HAP-1 (cell line): ENCODE data around the gene ABCC6.
"Not testable (repeated sequence)": the region's sequence is repeated elsewhere in the genome, so short reads cannot be mapped to it uniquely, and the experiment has no call there.

Experiments
- DNase-seq, 2 experiments: peaks; one replicate each; pipeline ENCODE4 v3.0.0-alpha.2; 2016 to 2020; ENCODE audit warnings: low spot score in 2 of 2
- H3K27me3 ChIP-seq: fragments of 250-450 bp; sonication (Bioruptor Pico); 2 replicates; pipeline ENCODE4 v1.5.1; 2020; ENCODE audit warnings: low read depth, mild to moderate bottlenecking, moderate library complexity
- H3K36me3 ChIP-seq: fragments of 250-450 bp; sonication (Bioruptor Pico); replicated peaks from 2 replicates; pipeline ENCODE4 v1.5.1; 2020; ENCODE audit warnings: mild to moderate bottlenecking
- H3K4me1 ChIP-seq: fragments of 250-450 bp; sonication (Bioruptor Pico); 2 replicates; pipeline ENCODE4 v1.5.1; 2020; ENCODE audit warnings: mild to moderate bottlenecking
- H3K4me3 ChIP-seq: fragments of 250-450 bp; sonication (Bioruptor Pico); 2 replicates; pipeline ENCODE4 v1.5.1; 2020; ENCODE audit warnings: mild to moderate bottlenecking, moderate library complexity
- H3K9me3 ChIP-seq: fragments of 250-450 bp; sonication (Bioruptor Pico); 2 replicates; pipeline ENCODE4 v1.5.1; 2020; ENCODE audit warnings: mild to moderate bottlenecking, moderate library complexity
- in situ Hi-C: fragments of 300-500 bp; cut with MboI; formaldehyde crosslinking; loops from 3 replicates; pipeline ENCODE4 v1.14.3; 2020; ENCODE audit warnings: low sequenced_read_pairs, inconsistent platforms, mixed read lengths

ABCC6 gene

GRCh38 chr16:16222850-16223661 is at the start of gene ABCC6:
Gene ABCC6, minus strand, starts transcription at chr16:16223494. Its CDS starts 60 bp downstream, at chr16:16223434.
- H3K36me3 ChIP-seq, H3K9me3 ChIP-seq, H3K4me3 ChIP-seq, H3K27me3 ChIP-seq, H3K4me1 ChIP-seq, in situ Hi-C loops, DNase-seq: not testable (repeated sequence)

- DNase-seq, H3K27me3 ChIP-seq, H3K9me3 ChIP-seq, in situ Hi-C loops, H3K4me3 ChIP-seq, H3K4me1 ChIP-seq, H3K36me3 ChIP-seq: not testable (repeated sequence)
These were observed 49.4 kb upstream of the ABCC6 start for GRCh38 chr16:16272573-16273221.

- H3K4me1 ChIP-seq, H3K4me3 ChIP-seq, H3K9me3 ChIP-seq, H3K27me3 ChIP-seq, DNase-seq, H3K36me3 ChIP-seq, in situ Hi-C loops: not testable (repeated sequence)
These were observed 48.4 kb upstream of the ABCC6 start for GRCh38 chr16:16271658-16272057.

GRCh38 chr16:16268185-16268808 is 45.0 kb upstream of the ABCC6 start:
- in situ Hi-C loops, H3K27me3 ChIP-seq, H3K4me3 ChIP-seq, DNase-seq, H3K9me3 ChIP-seq, H3K4me1 ChIP-seq, H3K36me3 ChIP-seq: not testable (repeated sequence)

DNA sequence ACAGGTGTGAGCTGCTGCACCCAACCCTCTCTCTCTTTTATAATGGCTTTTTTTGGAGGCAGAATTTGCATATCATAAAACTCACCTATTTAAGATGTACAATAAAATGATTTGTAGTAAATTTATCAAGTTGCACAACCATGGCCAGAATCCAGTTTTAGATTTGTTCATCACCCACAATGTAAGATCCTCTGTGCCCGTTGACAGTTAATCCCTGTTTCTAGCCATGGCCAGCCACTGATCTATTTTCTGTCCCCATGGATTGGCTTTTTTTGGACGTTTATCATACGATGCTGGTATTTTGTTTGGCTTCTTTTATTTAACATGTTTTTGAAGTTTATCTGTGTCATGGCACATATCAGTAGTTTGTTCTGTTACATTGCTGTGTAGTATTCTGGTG is 44.4 kb upstream of the ABCC6 start:
- H3K4me3 ChIP-seq, in situ Hi-C loops, H3K27me3 ChIP-seq, DNase-seq, H3K36me3 ChIP-seq, H3K4me1 ChIP-seq, H3K9me3 ChIP-seq: not testable (repeated sequence)

DNA sequence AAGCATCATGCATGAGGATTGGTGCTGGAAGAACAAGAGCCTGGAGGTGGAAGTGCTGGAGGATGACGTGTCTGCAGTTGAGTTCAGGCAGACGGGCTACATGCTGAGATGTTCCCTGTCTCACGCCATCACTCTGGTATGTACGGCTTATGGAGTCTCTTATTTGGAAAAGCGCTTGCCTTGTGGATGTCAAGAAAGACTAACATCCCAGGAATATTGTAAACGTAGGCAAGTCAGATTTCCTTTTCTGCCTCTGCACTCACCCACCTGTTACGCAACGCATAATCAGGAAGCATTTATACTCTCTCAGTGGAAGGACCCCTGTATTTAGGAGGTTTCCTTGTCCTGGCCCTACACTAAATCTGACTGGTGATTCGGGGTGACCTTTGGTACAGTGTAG is 41.8 kb upstream of the ABCC6 start:
- in situ Hi-C loops, H3K36me3 ChIP-seq, H3K27me3 ChIP-seq, DNase-seq, H3K4me1 ChIP-seq, H3K9me3 ChIP-seq, H3K4me3 ChIP-seq: not testable (repeated sequence)

- in situ Hi-C loops, H3K36me3 ChIP-seq, DNase-seq: not testable (repeated sequence)
These were observed 40.7 kb upstream of the ABCC6 start for GRCh38 chr16:16263947-16264346.

GRCh38 chr16:16262954-16263555 is 39.8 kb upstream of the ABCC6 start:
- DNase-seq, H3K4me3 ChIP-seq, in situ Hi-C loops, H3K9me3 ChIP-seq, H3K27me3 ChIP-seq, H3K4me1 ChIP-seq, H3K36me3 ChIP-seq: not testable (repeated sequence)

More at GRCh38 chr16:16263947-16264346, 40.7 kb upstream of the ABCC6 start:
- not testable (repeated sequence) for H3K9me3 ChIP-seq, H3K4me3 ChIP-seq, H3K27me3 ChIP-seq, H3K4me1 ChIP-seq

DNA sequence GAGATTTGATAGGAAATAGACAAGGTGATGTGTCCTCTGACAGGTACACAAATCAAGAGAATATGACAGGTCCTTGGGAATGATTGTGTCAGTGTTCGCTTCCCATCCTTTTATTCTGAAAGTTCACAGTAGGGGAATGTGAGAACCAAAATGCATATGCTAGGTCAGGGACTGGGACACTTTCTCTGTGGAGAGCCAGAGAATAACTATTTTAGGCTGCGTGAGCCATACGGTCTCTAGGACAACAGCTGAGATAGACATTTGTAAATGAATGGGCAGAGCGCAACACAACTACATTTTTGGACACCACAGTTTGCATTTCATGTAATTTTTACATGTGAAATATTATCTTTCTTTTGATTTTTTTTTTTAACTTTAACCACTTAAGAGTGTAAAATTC is 36.7 kb upstream of the ABCC6 start:
- H3K9me3 ChIP-seq, H3K4me3 ChIP-seq, in situ Hi-C loops, H3K36me3 ChIP-seq, DNase-seq, H3K4me1 ChIP-seq, H3K27me3 ChIP-seq: not testable (repeated sequence)

DNA sequence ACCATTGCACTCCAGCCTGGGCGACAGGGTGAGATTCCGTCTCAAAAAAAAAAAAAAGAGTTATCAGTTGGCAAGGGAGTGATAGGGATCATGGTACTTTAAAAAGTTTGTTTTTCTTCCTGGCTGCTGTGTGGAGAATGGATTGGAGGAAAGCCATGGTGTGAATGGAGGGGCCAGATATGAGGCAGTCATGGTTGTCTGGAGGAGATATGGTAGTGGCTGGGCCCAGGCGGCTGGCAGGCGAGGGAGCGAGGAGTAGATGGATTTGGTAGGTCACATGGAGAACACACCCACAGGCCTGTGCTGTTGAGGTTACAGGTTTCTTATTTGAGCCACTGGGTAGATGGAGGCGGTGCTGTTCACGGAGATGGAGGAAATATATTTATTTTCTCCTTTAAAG is 35.5 kb upstream of the ABCC6 start:
- H3K9me3 ChIP-seq, H3K4me3 ChIP-seq, H3K4me1 ChIP-seq, H3K36me3 ChIP-seq, in situ Hi-C loops, H3K27me3 ChIP-seq, DNase-seq: not testable (repeated sequence)

DNA sequence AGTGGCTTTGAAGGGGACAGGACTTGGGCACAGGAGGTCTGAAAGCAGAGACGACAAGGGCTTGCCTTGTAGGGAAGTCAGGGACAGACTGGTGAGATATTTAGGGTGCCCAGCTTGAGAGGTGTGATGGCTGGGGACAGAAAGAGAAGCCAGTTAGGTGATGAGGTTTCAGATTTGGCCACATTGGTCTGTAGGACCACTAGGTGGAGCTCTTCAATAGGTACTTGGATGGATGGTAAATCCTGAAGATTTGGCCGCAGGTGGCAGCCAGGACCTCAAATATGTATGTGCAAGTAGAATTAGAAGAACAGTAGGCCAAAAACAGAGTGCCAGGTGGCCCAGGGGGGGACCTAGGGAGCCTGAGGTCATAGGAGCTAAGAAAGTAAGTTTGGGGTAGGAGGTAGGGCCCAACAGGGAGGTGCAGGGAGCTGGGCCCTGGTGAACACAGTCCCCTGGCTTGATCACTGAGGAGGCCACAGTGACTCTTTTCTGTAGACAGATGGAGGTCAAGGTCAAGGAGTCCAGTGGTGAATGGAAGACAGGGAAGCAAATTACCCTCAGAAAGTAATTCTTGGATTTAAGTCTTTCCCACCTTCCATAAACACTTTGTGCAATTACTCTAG is 34.1 kb upstream of the ABCC6 start:
- H3K36me3 ChIP-seq, H3K27me3 ChIP-seq, H3K4me1 ChIP-seq, DNase-seq, H3K4me3 ChIP-seq, in situ Hi-C loops, H3K9me3 ChIP-seq: not testable (repeated sequence)

- H3K36me3 ChIP-seq, H3K4me1 ChIP-seq, in situ Hi-C loops, H3K27me3 ChIP-seq, H3K4me3 ChIP-seq, H3K9me3 ChIP-seq, DNase-seq: not testable (repeated sequence)
These were observed 29.1 kb upstream of the ABCC6 start for GRCh38 chr16:16252377-16252776.

DNA sequence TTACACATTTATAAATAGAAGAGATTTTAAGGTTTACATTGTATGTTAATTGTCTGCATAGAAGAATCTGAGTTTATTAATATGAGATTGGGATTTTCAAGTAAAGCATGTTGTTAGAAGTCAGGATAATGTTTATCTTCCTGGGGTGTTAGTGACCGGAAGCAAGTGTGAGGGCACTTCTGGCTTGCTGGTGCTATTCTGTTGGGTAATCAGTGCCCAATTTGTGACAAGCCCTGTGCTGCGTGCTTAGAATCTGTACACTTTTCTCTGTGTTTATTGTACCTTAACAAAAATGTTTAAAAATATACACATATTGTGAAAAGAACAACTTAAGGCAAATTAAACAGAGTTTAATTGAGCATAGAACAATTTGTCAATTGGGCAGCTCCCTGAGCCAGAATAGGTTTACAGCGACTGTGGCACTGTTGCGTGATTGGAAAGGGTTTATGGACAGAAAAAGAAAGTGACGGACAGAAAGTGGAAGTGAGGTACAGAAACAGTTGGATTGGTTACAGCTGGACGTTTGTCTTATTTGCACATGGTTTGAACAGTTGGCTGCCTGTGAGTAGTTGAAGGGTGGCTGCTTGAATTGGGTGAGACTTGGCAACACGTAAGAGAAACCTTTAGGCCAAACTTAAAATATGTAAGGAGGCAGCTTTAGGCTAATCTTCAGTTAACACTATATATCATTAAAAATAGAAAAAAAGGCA is 26.5 kb upstream of the ABCC6 start:
- DNase-seq, H3K36me3 ChIP-seq, H3K27me3 ChIP-seq, H3K4me1 ChIP-seq, H3K9me3 ChIP-seq, in situ Hi-C loops, H3K4me3 ChIP-seq: not testable (repeated sequence)
